GM21528 (cell line): Measurements from ENCODE around the gene CNTNAP2.

Experiments used
- ATAC-seq: cut with Tn5 transposase; IDR thresholded peaks from one replicate; pipeline ENCODE4 v1.9.1; 2021; ENCODE audit warnings: mild to moderate bottlenecking, moderate library complexity; ENCODE audit not compliant: unreplicated experiment, low FRiP score

The CNTNAP2 gene

DNA sequence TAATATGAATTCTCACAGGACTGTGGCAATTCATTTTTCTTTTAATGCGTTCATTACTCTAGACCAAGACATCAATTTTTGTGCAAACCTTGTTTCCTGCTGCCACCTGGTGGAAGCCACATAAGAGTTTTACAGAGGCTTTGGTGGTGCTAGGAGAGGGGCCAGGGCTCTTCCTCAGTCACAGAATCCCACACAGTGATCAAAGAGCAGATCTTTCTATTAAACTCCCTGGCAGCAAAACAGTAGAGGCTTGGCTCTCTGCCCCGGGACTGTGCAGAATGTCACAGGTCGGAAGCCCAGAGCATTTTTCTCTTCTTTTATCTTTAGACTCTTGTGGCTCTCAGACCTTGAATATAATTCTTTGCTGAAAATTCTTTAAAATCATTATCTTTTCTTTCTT lies 1967.5 kb downstream of the CNTNAP2 start:
- ATAC-seq: no peak

DNA sequence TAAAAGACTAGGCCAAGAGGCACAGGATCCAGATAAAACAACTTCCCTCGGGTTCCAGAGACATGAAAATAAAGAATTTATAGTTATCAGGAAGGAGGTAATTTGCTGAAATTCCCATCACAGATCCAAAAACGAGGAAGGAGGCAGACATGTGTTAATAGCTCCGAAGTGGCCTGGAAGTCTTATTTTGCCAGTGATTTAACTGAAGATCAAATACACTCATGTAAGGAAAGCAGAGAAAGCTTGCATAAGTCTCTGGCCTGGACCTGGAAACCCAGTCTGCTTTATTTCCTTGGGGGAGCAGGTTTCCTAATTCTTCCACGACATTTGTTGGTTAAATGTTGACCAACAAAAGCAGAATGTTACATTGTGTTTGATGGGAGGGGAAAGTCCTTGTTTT lies 1975.3 kb downstream of the CNTNAP2 start:
- no peak for ATAC-seq

DNA sequence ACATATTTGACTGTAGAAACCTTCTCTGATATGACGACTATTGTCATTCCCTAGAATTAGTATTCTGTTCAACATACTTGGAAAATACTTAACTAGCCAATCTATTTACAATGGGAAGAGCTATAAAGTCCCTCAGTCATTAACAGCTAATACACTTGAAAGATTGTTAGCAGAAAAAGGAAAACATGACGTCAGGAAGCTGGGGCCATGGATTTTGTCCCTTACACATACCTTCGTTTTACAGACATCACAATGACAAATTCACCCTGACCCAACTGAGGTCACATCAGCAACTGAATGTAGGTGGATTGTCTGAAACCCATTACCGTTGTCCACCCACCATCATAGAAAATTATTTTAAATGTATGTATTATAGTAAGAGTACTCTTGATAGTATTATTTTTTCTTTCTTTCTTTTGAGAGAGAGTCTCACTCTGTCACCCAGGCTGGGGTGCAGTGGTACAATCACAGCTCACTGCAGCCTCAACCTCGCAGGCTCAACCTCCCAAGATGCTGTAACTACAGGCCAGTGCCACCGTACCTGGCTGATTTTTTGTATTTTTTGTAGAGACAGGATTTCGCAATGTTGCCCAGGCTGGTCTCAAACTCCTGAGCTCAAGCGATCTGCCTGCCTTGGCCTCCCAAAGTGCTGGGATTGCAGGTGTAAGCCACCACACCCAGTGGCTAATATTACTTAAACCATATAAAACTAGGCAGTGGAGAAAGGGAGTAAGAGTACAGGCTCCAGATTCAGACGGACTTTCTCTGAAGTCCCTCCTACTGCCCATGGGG lies 1977.0 kb downstream of the CNTNAP2 start:
- no peak for ATAC-seq

DNA sequence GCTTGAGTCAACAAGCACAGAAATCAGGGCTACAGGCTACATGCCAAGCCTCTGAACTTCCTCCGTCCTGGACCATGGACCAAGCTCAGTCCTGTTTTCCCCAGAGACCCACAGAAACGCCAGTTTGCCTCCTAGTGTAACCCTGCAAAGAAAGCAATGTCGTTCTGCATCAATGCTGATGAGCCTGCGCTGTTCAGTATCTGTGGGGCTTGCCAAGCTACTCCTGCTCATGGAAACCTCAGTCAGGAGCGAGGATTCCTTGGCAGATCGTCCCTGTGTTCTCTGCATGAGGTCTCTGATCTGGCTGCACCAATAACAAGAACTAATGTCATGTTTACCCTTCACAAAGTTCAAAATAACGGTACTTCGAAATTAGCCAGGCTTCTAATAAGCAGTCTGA lies 1978.5 kb downstream of the CNTNAP2 start:
- no peak for ATAC-seq

DNA sequence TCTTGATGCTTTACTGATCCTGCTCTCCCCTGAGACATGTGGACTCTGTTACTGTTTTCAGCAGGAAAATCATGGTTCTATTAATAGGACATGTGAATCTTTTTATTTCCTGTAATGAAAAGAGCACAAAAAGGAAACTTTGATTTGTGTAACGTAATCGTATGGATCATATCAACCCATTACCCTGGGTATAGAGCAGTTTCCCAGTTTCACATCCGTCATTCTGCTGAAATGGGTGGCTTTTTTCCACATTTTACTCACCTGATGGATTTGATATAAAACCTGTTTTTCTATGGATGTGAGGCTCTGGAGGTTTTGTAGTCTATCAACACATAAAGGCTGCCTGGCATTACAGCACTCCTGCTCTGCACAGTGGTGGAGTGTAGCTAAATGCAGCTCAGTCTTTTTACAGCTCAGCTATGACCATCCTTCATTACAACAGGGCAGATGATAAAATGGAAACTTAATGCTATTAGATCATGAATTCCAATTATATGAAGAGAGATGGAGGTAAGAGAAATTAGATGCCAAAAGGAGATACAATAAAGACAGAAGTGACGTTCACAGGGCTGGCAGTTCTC lies 1987.6 kb downstream of the CNTNAP2 start:
- no peak for ATAC-seq

DNA sequence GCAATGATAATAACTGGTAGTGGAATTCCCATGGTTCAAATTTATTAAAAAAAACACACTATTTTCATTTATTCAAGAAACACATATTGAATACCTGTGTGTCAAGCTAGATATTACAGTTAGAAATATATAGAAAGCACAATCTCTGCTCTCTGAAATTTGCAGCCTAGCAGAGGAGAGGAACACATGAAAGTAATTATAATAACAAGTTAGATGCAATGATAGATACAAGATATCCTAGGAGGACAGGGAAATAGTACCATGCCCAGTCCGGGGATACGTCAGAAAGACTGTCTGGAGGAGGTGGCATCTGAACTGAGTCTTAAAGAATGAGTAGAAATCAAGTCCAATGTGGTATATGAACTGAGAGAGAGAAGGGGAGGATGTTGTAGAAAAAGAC lies 1988.3 kb downstream of the CNTNAP2 start:
- no peak for ATAC-seq

DNA sequence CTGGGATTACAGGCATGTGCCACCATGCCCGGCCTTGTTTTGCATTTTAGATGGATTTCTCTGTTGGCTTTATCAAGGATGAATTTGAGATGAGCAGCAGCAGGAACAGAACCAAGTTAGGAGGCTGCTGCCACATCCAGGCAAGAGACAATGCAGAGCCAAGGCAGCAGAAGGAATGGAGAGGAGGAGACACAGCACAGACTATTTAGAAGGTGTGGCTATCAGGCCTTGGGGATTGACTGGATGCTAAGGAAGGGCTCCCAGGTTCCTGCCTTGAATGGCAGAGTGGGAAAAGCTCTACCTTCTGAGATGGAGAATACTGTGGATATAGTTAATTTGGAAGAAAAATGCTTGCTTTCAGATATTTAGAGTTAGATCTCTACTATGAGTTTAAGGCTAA lies 1989.3 kb downstream of the CNTNAP2 start:
- ATAC-seq: no peak

DNA sequence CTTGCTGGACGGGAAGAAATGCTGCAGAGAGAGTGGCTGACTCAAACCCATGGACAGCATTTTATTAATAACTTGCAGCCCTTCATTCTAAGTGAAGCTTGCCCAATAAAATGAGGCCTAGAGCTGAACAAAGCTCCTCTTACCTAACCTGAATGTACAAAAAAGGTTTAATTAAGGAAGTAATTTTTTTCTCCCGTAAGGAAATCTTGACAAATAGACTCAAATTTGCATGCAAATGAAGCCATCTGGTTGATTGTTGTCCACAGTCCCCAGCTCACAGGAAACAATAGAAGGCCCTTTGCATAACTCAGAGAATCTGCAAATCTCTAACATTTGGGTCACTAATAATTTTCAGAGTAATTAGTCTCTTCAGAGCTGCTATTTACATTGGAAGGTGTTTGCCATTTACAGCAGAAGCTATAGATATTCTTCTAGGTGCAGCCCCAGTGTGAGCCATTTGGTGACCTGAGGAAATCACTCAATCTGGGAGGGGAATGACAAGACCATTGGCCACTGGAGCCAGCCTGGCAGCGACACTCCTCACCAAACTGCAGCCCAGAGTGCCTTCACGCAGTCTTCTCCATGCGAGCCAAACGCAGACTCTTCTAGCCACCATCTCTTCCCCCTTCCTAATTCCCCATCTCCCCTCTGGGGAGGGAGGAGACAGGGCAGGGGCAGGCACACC lies 1991.0 kb downstream of the CNTNAP2 start:
- no peak for ATAC-seq

DNA sequence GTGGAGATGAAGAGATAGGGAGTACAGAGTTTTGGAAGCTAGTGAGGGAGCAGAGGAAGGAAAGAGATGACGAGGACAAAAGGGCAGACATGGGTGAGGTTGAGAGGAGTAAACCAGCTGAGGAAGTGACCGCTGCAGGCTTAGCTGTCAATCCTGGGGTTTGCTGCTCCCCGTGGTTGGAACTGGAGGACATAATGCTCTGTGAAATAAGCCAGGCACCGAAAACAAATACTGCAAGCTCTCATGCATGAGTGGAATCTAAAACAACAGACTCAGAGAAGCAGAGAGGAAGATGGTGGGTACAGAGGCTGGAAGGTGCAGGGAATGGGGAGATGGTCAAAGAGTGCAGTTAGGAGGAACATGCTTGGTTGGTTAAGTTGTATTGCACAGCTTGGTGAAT lies 1991.8 kb downstream of the CNTNAP2 start:
- no peak for ATAC-seq

DNA sequence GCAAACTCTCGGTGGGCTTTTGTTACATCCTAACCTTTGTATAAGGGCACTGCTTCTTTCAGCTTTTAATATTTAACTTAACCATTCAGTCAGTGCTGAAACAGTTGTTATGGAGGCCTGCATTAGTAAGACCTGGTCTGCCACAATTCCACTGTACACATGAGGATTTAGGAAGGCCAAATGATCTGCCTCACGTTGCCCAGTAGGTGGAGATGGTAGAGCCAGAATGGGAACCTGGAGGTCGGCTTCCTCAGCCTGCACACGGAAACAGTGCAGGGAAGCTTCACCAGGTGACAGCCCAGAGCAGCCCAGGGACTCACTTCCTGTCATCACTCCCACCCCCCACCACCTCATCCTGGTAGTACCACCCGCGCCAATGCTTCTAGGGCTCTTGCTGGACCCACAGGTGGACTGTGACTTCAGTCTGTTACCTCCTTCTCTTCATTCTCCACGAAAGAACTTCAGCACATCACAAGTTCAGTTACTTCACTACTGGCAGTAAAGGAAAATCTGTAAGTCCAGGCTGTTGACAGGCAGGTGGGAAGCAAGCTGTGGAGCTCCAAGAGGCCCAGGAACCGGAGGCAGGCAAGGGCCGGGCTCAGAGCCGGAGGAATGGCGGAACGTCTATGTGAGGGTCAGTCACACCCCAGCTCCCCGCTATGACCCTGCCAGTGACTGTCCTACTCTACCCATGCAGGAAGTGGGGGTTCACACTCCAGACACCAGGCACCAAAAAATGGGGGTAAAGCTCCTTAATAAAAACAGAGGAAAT lies 1993.7 kb downstream of the CNTNAP2 start:
- no peak for ATAC-seq

DNA sequence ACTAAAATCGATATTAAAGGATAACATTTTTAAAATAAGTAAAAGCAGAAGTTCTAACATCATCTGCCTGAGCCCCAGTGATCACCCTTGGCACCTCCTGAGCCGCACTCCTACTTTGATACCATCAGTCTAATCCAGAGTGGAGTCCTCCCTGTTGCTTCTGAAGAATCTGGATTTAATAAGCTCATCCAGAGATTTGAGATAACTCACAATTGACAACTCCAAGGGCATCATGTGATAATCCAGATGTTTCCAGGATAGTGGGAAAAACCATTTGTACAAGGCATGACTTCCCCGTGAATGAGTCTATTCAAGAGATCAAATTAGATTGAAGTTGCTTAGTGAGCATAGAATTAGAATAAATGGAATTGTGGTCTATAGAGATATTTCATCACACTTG lies 1998.2 kb downstream of the CNTNAP2 start:
- ATAC-seq: no peak

DNA sequence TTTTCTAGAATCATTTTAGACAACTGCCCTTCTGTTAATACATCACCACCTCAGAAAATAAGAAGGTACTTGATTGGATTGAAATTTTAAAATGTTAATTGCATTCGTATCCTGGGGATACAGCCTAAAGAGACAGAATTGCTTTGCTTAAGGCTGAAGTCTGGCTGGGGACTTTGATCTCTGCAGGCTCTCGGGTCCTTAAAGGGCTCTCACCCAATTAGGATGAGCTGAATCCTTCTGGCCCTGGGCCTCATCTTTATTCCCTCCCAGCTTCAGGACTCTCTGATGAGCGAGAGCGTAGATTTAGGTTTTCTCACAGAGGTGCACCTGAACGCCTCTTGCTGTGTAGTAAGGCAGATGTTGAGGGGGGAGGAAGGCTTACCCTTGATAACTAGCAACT lies 1998.7 kb downstream of the CNTNAP2 start:
- ATAC-seq: no peak

DNA sequence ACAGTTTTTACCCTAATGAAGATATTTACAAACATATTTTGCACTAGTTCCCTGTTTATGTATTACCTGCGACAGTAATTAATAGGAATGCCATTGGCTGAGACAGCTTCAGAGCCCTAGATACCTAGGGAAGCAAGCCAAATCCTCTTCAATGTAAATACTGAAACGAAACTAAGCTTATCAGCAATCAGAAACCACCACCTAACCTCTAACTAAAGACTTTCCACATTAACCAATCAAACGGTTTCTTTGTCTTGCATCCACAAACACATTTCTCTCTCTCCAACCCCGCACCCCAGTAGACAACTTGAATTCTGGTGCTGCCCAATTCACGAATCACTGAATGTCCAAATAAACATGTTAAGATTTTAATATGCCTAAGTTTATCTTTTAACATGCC lies 1999.6 kb downstream of the CNTNAP2 start:
- ATAC-seq: no peak

DNA sequence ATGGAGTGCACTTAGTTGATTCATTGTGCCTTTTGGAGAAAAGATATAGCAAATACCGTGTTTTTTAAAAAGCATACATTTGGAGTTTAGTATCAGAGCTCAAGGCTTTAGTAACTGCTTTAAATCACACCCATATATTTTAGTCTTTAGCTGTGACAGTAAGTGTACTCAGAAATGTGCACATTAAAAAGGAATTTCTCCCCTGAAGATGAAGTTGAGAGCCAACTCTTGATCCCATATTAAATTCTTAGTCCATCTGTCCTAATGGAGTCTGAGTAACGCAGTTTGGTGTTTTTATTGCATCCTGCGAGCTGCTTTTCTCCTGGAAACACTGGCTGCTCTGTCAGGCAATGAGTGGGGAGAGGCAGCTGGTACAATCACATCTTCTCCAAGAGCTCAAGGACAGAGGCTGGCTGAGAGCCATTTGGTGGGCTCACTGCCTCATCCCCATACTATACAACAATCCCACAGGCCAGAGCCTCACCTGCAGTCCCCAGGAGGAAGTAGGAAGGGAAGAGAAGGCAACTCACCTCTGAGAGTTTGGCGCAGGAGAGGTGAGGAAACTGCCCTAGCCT lies 2000.3 kb downstream of the CNTNAP2 start:
- no peak for ATAC-seq

DNA sequence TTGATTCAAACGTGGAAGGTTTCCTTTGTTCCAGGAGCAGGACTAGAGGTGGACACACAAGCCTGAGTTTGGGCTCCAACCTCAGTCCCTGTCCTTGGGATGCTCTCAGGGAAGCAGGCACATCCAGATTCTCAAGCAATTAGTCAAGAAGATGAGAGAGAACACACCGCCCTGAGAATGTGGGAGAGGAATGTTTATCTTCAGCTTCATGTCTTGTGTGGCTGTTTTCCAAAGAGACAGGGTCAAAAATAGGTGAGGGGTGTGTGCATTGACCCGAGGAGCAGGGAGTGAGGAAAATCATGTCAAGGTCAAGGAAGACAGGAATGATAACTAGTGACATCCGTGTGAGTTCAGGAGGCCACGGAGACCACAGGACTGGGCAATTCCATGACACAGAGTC lies 2001.8 kb downstream of the CNTNAP2 start:
- no peak for ATAC-seq

DNA sequence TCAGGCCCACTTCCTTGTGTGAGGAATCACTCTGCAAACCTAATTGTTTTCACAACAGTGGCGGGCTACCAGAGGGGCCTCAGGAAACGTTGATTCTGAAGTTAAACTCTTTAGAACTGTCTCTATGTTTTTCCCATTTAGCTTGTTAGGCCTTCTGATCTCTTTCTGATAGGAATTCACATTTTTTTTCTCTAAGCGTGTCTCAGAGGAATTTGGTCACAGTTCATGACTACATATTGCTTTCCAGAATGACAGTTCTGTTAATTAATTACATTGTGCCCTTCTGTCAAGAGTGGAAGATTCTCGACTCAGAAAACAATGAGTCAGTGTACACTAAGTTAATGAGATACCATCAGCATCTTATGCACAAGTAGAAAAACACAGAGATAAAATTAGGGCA lies 2004.8 kb downstream of the CNTNAP2 start:
- ATAC-seq: no peak

DNA sequence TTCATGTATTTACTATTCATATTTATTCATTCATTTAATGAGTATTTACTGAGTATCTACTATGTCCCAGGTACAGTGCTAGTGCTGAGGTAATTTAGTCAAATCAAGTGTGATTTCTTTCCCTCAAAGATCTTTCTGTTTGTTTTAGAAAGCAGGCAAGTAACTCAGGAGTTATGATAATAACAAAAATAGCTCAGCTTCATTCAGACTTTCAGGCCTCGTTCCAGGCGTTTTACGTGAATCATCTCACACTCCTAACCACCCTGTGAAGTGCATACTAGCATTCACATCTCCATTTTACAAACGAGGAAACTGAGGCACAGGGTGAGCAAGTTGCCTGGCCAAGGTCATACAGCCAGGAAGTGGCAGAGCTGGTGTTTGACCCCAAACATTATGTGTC lies 2005.2 kb downstream of the CNTNAP2 start:
- ATAC-seq: no peak

DNA sequence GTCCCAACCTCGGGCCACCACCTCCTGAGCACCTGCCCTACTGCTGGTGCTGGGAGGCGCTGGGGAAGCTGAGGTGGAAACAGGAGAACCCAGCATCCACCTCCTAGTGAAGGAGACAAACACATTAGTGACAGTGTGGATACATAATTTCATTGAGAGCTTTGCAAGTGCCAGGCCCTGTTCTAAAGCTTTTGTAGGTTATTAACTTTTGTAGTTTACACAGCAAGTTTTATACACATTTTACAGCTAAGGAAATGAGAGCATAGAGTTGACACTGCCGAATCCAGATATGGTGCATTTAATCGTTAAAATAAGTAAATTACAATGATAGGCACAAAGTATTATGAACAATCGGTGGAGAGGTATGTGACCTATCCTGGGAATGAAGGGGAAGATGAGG lies 2007.9 kb downstream of the CNTNAP2 start:
- ATAC-seq: no peak

DNA sequence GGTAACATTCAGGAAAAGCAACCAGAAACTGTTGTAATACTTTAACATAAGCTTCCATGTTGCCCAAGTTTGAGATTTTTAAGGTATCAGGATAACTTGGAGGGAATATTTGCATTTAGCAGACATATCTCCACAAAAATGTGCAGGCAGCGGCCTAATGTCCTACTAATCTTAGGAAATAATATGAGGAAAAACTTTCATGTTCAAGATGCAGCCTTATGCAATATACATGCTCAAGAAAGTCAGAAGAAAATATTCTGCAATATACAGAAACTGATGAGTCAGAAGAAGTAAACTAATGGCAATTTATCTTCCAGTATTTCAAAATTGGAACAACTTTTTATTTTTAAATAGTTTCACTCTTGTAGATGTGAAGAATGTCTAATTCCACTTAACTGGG lies 2010.8 kb downstream of the CNTNAP2 start:
- no peak for ATAC-seq

DNA sequence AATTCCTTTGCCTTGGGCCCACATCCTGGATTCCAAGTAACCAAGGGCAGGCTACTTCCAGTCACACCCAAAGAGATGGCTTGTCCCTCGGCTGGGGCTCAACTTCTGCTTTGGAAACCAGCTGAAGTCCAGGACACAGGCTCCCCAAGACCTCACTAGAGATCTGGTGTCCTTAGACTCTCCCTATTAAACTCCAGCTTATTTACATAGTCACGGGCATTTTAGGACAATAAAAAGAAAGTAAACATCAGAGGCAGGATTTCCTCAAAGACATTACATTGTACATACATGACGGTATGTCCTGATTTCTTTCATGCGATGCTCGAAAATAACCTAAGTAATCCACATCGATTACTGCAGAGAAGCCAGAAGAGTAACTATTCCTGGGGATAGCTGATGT lies 2012.4 kb downstream of the CNTNAP2 start:
- ATAC-seq: no peak

DNA sequence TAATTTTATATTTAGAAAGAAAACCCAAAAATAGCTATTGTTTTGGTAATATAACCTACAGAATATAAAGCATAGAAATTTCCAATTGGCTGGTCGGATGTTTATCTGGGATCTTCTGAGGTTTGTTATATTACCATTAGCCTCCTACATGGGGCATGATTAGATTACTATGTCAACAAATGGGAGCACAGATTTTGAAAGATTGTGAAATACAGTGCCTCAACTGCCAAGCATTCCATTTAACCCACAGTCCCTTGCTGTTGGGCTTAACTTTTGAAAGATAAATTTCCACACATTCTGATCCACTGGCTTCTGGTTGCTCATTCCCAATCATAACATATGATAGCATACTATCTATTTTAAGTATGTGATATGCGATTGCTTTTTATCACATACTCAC lies 2018.5 kb downstream of the CNTNAP2 start:
- no peak for ATAC-seq
